Skeletal muscle satellite cell (primary cell): ENCODE data around the gene ATP4A.

ENCODE experiments used
- H3K27me3 ChIP-seq: 2 replicates; pipeline ENCODE4 v1.7.0; 2013; ENCODE audit warnings: low read length; ENCODE audit not compliant: control insufficient read depth, insufficient read depth
- H3K36me3 ChIP-seq: 2 replicates; pipeline ENCODE4 v1.7.0; 2013; ENCODE audit warnings: mild to moderate bottlenecking, control low read depth, low read length; ENCODE audit not compliant: insufficient read depth
- H3K4me1 ChIP-seq: 2 replicates; pipeline ENCODE4 v1.7.0; 2013; ENCODE audit warnings: low read length; ENCODE audit not compliant: control insufficient read depth, insufficient read depth
- H3K4me2 ChIP-seq: 2 replicates; pipeline ENCODE4 v1.7.0; 2013; ENCODE audit warnings: mild to moderate bottlenecking, low read length
- H3K4me3 ChIP-seq: 2 replicates; pipeline ENCODE4 v1.7.0; 2013; ENCODE audit warnings: low read length
- H3K9ac ChIP-seq: 2 replicates; pipeline ENCODE4 v1.7.0; 2013; ENCODE audit warnings: mild to moderate bottlenecking, low read depth, low read length, moderate library complexity
- H3K9me3 ChIP-seq: replicated peaks from 2 replicates; pipeline ENCODE4 v1.7.0; 2013; ENCODE audit warnings: mild to moderate bottlenecking, control low read depth, low read length

The ATP4A gene

GRCh38 chr19:35533201-35533821 is 30.1 kb downstream of the ATP4A start, which contains the start of gene GAPDHS:
GAPDHS (plus strand) TSS chr19:35533456; CDS start chr19:35533528, 72 bp downstream.
- H3K27me3 ChIP-seq, result peaks cover 45% of the 10 kb centered on the region
- H3K4me3 ChIP-seq, result no peak within 1 kb of the TSS
- H3K9me3 ChIP-seq, result no peaks in the 10 kb centered on the region
- H3K9ac ChIP-seq, result no peak within 1 kb of the TSS
- peaks cover 4% of the 10 kb centered on the region for H3K4me1 ChIP-seq
- H3K36me3 ChIP-seq, result no peaks in the 10 kb centered on the region
- peak within 1 kb of the TSS; percentile 58 for H3K4me2 ChIP-seq

GRCh38 chr19:35531291-35531690 is 32.2 kb downstream of the ATP4A start:
- Histone ChIP-seq H3K4me2 (no peak overlapping the region), H3K4me1 (peaks cover 8% of the 10 kb centered on the region), H3K9ac (no peak overlapping the region), H3K9me3 (no peaks in the 10 kb centered on the region), H3K36me3 (no peaks in the 10 kb centered on the region), H3K27me3 (peaks cover 45% of the 10 kb centered on the region), H3K4me3 (no peak overlapping the region)

GRCh38 chr19:35529241-35530218 is 33.9 kb downstream of the ATP4A start:
- H3K27me3 ChIP-seq, result peaks cover 50% of the 10 kb centered on the region
- peaks cover 8% of the 10 kb centered on the region for H3K4me1 ChIP-seq

GRCh38 chr19:35528218-35529038 is 35.0 kb downstream of the ATP4A start, which contains the start of gene SBSN:
SBSN (minus strand) TSS chr19:35528311; CDS start chr19:35528281, 30 bp downstream.
- Histone ChIP-seq H3K9me3 (no peaks in the 10 kb centered on the region), H3K36me3 (no peaks in the 10 kb centered on the region), H3K9ac (no peak within 1 kb of the TSS), H3K4me3 (no peak within 1 kb of the TSS), H3K4me1 (peaks cover 8% of the 10 kb centered on the region), H3K4me2 (no peak within 1 kb of the TSS), H3K27me3 (peaks cover 45% of the 10 kb centered on the region)

More at GRCh38 chr19:35529241-35530218, 33.9 kb downstream of the ATP4A start:
- Histone ChIP-seq H3K36me3 (no peaks in the 10 kb centered on the region), H3K9ac (no peak overlapping the region), H3K9me3 (no peaks in the 10 kb centered on the region), H3K4me2 (no peak overlapping the region), H3K4me3 (no peak overlapping the region)

- Histone ChIP-seq H3K4me2 (no peak overlapping the region), H3K9ac (no peak overlapping the region), H3K4me3 (no peak overlapping the region), H3K9me3 (no peaks in the 10 kb centered on the region), H3K4me1 (peaks cover 8% of the 10 kb centered on the region), H3K27me3 (peaks cover 24% of the 10 kb centered on the region), H3K36me3 (no peaks in the 10 kb centered on the region)
Observed at GRCh38 chr19:35525873-35526272, 37.6 kb downstream of the ATP4A start.

GRCh38 chr19:35524181-35524837 is 39.1 kb downstream of the ATP4A start:
- no peak overlapping the region for H3K4me3 ChIP-seq
- H3K4me2 ChIP-seq, result no peak overlapping the region
- no peak overlapping the region for H3K9ac ChIP-seq
- no peaks in the 10 kb centered on the region for H3K36me3 ChIP-seq
- peaks cover 19% of the 10 kb centered on the region for H3K27me3 ChIP-seq
- no peaks in the 10 kb centered on the region for H3K9me3 ChIP-seq
- H3K4me1 ChIP-seq, result peaks cover 11% of the 10 kb centered on the region

GRCh38 chr19:35522745-35523327 is 40.6 kb downstream of the ATP4A start:
- no peaks in the 10 kb centered on the region for H3K9me3 ChIP-seq
- no peak overlapping the region for H3K9ac ChIP-seq
- H3K27me3 ChIP-seq, result peaks cover 19% of the 10 kb centered on the region
- H3K4me1 ChIP-seq, result peaks cover 17% of the 10 kb centered on the region
- H3K36me3 ChIP-seq, result no peaks in the 10 kb centered on the region
- H3K4me2 ChIP-seq, result no peak overlapping the region
- no peak overlapping the region for H3K4me3 ChIP-seq

- no peaks in the 10 kb centered on the region for H3K9me3 ChIP-seq
- H3K9ac ChIP-seq, result no peak overlapping the region
- H3K4me1 ChIP-seq, result peaks cover 17% of the 10 kb centered on the region
- no peaks in the 10 kb centered on the region for H3K36me3 ChIP-seq
- no peak overlapping the region for H3K4me3 ChIP-seq
- peaks cover 19% of the 10 kb centered on the region for H3K27me3 ChIP-seq
- no peak overlapping the region for H3K4me2 ChIP-seq
Observed at GRCh38 chr19:35521124-35521743, 42.2 kb downstream of the ATP4A start.

- Histone ChIP-seq H3K4me1 (peaks cover 20% of the 10 kb centered on the region), H3K36me3 (no peaks in the 10 kb centered on the region), H3K27me3 (peaks cover 9% of the 10 kb centered on the region), H3K9ac (no peak overlapping the region), H3K4me3 (no peak overlapping the region), H3K9me3 (no peaks in the 10 kb centered on the region), H3K4me2 (no peak overlapping the region)
Observed at GRCh38 chr19:35519291-35519690, 44.2 kb downstream of the ATP4A start.

GRCh38 chr19:35518313-35518712 is 45.1 kb downstream of the ATP4A start:
- H3K4me3 ChIP-seq, result peak overlapping the region; percentile 50
- H3K9ac ChIP-seq, result peak overlapping the region; percentile 19
- no peaks in the 10 kb centered on the region for H3K36me3 ChIP-seq
- peak overlapping the region; percentile 60 for H3K4me2 ChIP-seq
- peaks cover 30% of the 10 kb centered on the region for H3K4me1 ChIP-seq
- H3K9me3 ChIP-seq, result no peaks in the 10 kb centered on the region
- peaks cover 8% of the 10 kb centered on the region for H3K27me3 ChIP-seq
